Transverse colon (tissue), 1 donor: ENCODE results near the gene TDO2.

ENCODE experiments used
- EP300 ChIP-seq: sonication (generic); formaldehyde crosslinking; IDR thresholded peaks from one replicate; pipeline ENCODE4 v1.6.1; 2017; ENCODE audit warnings: antibody characterized with exemption, low read depth
- POLR2A ChIP-seq: fragments of 450-650 bp; IDR thresholded peaks from one replicate; pipeline ENCODE4 v1.6.1; 2016; ENCODE audit warnings: antibody characterized with exemption, mild to moderate bottlenecking, moderate library complexity

DNA sequence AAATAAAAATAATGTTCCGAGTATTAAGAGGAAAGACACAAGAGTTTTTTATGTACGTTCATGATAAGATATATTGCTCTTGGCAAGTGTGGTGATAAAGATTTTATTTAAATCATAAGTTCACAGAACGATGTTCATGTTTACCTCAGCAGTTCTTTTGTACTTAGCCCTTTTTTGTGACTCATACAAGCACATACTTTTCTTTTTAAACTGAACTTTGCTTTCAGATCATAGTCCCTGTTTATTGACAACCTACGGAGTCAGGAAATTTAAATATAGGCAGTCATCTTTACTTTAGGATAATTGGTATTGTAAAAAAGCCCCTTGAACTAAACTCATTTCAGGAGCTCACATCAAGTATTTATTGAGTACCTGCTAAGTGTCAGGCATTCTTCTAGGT is 51.4 kb downstream of the TDO2 start:
- TF ChIP-seq EP300: no peak
- no peak for TF ChIP-seq POLR2A
